ENCODE results near the gene DSCAM. TPM values are rescaled to one million over a fixed set of nuclear protein-coding genes. Genes with fewer than 3 reads are reported as not detected.

DSCAM gene
- total RNA-seq, 1 donor from 2014 or later, result not detected

- peak; percentile 43 to 56 for DNase-seq (ENCODE audit: low read depth in 2 of 2)
Measured at GRCh38 chr21:40143822-40144525, 703.0 kb downstream of the DSCAM start.

DNA sequence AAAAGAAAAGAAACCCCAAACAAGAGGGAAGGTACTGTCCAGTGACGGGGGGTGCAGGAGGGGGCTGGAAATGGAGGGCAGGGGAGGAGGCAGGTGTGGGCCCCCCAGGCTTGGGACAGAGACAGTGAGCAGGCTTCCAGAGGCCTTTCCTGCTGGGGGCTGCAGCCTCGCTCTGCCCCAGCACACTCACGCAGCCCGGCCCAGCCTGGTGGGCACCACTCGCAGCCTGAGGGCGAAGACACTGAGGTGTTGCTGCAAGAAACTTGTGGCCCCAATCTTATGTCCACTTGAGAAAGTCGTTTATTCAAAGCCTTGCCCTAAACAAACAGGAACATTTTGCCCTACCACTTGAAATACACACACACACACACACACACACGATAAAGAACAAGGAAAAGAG, 705.3 kb downstream of the DSCAM start:
- DNase-seq (ENCODE audit: low read depth in 2 of 2), result no peak

- DNase-seq (ENCODE audit: low read depth in 2 of 2), result no peak
Measured at GRCh38 chr21:40140675-40141074, 706.3 kb downstream of the DSCAM start.

DNA sequence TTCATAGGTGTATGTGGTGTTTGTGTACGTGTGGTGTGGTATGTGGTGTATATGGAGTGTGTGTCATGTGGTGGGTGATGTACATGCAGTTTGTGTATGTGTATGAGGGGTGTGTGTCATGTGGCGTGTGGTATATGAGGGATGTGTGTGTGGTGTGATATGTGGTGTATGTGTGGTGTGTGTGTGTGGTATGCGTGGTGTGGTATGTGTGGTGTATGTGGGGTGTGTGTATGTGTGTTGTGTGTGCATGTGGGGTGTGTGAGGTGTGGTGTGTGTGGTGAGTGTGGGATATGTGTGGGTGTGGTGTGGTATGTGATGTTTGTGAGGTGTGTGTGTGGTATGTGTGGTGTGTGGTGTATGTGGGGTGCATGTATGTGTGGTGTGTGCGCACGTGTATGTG, 707.3 kb downstream of the DSCAM start:
- DNase-seq (ENCODE audit: low read depth in 2 of 2), result no peak

DNA sequence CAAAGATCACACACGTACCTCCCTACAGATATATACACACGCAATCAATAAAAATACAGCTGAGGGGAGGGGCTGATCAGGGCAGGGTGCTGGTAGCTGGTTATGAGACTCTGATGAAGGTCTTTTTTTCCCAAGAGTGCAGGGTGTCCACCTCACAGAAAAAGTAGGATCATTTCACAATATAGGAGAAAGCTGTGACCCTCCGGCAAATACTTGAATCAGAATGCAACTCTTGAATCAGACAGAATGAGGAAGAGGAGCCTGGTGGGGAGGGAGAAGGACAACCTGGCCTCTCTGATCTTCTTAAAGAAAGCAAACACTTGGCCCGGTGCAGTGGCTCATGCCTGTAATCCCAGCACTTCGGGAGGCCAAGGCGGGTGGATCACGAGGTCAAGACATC, 710.4 kb downstream of the DSCAM start:
- DNase-seq (ENCODE audit: low read depth in 2 of 2), result no peak

GRCh38 chr21:40134731-40135492, 712.0 kb downstream of the DSCAM start:
- DNase-seq (ENCODE audit: low read depth in 2 of 2), result no peak

DNA sequence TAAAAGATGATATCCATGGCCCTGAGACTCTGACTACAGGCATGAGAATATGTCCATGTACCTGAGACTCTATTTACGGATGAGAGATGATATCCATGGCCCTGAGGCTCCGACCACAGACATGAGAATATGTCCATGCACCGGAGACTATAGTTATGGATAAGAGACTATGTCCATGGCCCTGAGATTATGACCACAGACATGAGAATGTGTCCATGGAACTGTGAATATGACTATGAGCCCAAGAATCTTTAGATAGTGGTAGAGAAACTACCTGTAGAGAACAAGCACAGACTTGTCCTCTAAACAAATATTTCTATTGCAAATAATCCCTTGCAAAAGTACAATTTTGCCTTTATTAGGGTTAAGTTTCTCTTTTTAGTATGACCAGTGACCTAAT, 716.5 kb downstream of the DSCAM start:
- DNase-seq (ENCODE audit: low read depth in 2 of 2), result no peak

GRCh38 chr21:40129809-40130208, 717.1 kb downstream of the DSCAM start:
- no peak for DNase-seq (ENCODE audit: low read depth in 2 of 2)

DNA sequence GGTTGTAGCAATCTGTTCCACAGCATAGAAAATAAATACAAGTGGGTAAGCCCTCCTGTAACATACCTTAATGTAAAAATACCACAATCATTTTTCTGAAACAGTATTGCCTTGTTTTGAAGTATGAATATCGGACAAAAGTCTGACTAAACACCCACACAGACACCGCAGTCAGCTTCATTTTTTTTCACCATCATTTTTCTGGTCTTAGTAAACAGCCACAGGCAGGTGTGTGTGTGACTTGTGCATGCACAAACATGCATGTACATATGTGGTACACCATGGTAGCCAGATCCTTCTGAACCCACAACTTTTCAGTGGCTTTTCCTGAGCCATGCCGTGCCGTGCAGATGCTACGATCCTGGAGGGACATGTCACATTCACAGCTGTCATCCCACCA, 718.1 kb downstream of the DSCAM start:
- no peak for DNase-seq (ENCODE audit: low read depth in 2 of 2)

DNA sequence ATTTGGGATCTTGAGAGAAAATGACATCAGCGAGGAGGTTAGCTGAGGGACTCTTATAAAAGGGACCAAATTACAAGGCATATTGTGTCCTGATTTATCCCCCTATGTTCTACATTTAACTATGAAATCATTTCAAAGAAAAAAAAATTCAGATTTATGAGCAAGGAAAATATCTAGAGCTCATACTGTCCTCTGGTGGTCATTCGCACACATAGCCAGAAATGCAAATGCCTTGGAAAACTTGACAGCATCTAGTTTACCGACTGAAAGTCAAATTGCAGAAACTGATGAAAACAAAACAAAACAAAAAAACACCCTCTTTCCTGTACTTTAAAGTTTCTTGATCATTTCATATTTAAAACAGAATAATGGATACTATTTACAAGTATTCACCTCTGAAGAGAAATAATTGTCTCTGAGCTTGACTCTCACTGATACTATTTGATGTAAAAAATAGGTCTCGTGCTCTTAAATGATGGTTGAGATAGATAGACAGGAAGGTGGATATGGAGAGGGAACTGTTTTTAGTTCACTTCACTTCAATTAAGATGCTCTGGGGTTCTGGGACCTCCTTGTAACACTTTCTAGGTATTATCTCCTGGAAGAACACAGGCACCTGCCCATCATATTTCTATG, 725.9 kb downstream of the DSCAM start:
- peak in 1 of 2 donors; percentile 12 for DNase-seq (ENCODE audit: low read depth in 2 of 2)

GRCh38 chr21:40118527-40118926, 728.4 kb downstream of the DSCAM start:
- no peak for DNase-seq (ENCODE audit: low read depth in 2 of 2)

DNA sequence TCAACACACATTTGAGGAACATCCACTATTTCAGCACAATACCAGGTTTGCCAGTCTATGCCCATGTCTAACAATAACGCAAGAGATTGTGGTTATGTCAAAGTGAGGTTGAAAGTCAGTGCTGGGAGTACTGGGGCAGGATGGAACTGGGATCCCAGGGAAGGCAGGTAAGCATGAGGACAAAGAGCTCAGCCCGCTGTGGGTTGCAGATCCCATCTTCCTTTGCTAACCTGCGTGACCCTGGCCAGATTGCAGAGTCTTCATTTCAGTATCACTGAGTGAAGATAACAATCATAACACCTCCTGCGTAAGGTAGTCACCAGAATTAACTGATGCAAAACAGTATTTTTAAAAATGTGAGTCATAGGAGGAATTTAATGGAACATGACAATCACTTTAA, 729.7 kb downstream of the DSCAM start:
- no peak for DNase-seq (ENCODE audit: low read depth in 2 of 2)

DNA sequence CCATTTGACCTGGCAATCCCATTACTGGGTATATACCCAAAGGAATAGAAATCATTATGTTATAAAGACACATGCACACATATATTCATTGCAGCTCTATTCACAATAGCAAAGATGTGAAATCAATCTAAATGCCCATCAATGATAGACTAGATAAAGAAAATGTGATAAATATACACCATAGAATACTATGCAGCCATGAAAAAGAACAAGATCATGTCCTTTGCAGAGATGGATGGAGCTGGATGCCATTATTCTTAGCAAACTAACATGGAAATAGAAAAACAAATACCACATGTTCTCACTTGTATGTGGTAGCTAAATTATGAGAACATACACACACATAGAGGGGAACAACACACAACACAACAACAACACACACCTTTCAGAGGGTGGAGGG, 731.2 kb downstream of the DSCAM start:
- no peak for DNase-seq (ENCODE audit: low read depth in 2 of 2)

DNA sequence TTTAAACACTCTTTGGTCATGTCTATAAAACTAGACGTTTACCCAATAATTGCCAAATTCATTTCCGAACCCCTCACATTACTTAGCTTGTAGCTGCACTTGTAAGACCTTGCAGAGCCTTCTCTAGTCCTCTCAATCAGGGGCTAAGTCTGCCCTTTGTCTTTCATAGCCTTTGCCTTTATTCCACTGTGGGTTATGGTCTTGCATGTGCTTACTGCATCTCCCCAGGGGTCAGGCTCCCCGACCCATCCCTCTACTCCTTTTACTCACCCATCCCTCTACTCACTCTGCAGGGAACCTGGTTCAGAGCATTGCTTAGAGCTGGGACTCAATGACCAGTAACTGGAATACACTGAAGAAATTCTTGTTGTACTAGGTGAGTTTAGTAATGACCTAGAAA, 744.3 kb downstream of the DSCAM start:
- DNase-seq (ENCODE audit: low read depth in 2 of 2), result no peak

- no peak for DNase-seq (ENCODE audit: low read depth in 2 of 2)
Measured at GRCh38 chr21:40099809-40100208, 747.1 kb downstream of the DSCAM start.

DNA sequence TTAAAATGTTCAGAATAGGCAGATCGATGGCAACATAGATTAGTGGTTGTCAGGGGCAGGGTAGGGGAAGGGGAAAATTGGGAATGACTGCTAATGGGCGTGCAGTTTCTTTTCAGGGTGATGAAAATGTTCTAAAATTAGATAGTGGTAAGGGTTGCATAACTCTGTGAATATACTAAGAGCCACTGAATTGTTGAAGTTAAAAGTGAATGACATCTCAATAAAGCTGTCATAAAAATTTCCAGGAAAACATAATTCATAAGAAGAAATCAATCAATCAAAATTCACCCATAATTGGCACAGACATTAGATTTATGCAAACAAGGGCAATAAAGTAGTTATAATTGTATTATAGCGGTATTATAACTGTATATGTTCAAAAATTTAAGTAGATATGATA, 751.5 kb downstream of the DSCAM start:
- no peak for DNase-seq (ENCODE audit: low read depth in 2 of 2)

DNA sequence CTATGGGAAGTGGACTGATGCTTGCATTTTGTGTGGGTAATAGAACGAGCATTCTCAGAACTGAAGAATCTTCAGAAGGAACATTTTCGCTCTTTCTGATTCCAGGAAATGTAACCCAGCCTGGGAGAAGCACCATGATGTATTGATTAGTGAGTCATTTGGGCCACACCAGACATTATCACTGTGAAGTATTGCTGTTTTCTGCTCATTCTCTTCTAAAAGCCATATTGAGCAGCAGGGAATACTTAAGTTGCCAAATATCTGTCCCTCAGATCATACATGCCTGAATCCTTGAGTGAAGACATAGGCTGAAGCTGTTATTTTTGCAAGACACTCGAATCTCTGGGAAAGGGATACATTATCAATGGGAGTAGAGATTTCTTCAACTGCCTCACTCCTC, 766.6 kb downstream of the DSCAM start:
- no peak for DNase-seq (ENCODE audit: low read depth in 2 of 2)

- no peak for DNase-seq (ENCODE audit: low read depth in 2 of 2)
Measured at GRCh38 chr21:40074710-40075109, 772.2 kb downstream of the DSCAM start.

DNA sequence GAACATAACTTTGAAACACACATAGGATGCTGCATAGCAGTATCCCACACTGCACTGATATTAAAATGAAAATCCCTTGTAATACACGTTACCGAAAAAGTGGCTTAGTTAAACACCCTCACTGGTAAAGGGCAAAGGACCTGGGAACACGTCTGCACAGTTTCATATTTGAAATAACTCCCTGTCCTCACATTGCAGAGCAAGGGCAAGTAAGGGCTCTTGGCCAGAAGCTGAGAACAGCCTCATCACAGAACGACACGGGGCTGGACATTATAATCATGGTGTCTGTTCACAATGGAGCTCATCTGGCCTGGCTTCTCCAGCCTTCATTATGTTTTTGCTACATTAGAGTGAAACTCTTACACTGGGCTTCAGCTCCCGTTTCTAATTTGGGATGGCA, 772.8 kb downstream of the DSCAM start:
- no peak for DNase-seq (ENCODE audit: low read depth in 2 of 2)

DNA sequence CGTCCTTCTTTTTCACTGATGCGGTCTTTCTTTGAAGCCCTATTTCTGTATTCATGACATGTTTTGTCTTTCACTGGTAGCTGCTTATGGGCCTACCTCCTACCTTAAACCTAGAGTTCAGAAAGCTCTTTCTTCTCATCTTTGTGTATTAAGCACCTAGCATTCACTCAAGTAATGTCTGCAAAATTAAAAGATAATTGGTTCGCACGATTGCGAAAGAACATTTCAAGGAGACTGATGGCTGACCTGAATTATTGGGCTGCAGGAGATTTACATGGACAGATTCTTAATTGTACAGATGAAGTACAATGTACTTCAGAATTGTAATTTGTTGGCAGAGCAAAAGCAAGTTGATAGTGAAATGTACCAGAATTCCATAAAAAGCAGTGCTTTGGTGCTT, 773.3 kb downstream of the DSCAM start:
- DNase-seq (ENCODE audit: low read depth in 2 of 2), result no peak

DNA sequence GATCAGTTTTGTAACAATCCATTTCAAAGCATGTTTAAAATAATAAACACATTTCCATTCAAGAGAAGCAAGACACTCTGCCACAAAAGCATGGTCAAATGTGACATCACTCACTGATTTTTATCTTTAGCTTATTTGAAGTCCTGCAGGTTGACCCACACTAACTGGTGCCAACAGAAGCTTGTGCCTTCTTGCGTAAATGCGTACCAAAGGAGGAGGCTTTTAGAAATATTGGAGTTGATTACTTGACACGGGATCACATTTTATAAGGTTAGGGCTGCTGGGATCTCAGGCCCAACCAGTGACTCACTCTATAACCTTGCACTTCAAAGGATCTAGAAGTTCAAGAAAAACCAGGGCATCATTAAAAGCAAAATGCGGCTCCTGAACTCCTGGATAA, 776.1 kb downstream of the DSCAM start:
- no peak for DNase-seq (ENCODE audit: low read depth in 2 of 2)

GRCh38 chr21:40067751-40068150, 779.2 kb downstream of the DSCAM start:
- DNase-seq (ENCODE audit: low read depth in 2 of 2), result no peak

- no peak for DNase-seq (ENCODE audit: low read depth in 2 of 2)
Measured at GRCh38 chr21:40066221-40066620, 780.7 kb downstream of the DSCAM start.
